K562 (cell line): ENCODE data around the gene RUNDC1. TPM values are rescaled to one million over a fixed set of nuclear protein-coding genes. Genes with fewer than 3 reads are reported as not detected.

Experiments
- BRCA1 ChIP-seq, 2 experiments: fragments of 450-650 bp in 1 of 2; sonication (generic) in 1 of 2; formaldehyde crosslinking in 1 of 2; IDR thresholded peaks; 2 replicates each; pipeline versions ENCODE4 v1.5.0 to v1.6.1; 2017 to 2020; ENCODE audit warnings: mild to moderate bottlenecking in 1 of 2, missing genetic modification reagents in 1 of 2
- CBX8 ChIP-seq: fragments of 200-600 bp; sonication (generic); IDR thresholded peaks from 2 replicates; pipeline ENCODE4 v1.6.1; 2012; ENCODE audit warnings: borderline replicate concordance, mixed run types, low read depth, mild to moderate bottlenecking, moderate library complexity, mixed read lengths, low read length, control low read depth, inconsistent platforms; ENCODE audit not compliant: poor library complexity, severe bottlenecking; ENCODE audit errors: extremely low read depth
- CHD1 ChIP-seq: fragments of 200-600 bp; sonication (generic); IDR thresholded peaks from one replicate; pipeline ENCODE4 v1.6.1; 2012; ENCODE audit warnings: mild to moderate bottlenecking, moderate library complexity, low read length, inconsistent platforms
- MAFK ChIP-seq: IDR thresholded peaks from 2 replicates; pipeline ENCODE4 v1.6.1; 2011; ENCODE audit warnings: low read length, improper control_type of control experiment
- MEF2D ChIP-seq: conservative IDR thresholded peaks from 2 replicates; pipeline ENCODE4 v1.6.1; 2016; ENCODE audit warnings: low read depth, missing genetic modification characterization, missing compliant biosample characterization
- NFATC3 ChIP-seq: fragments of 450-650 bp; IDR thresholded peaks from 2 replicates; pipeline ENCODE4 v1.6.1; 2017; ENCODE audit warnings: mild to moderate bottlenecking
- NFE2L1 ChIP-seq: fragments of 450-650 bp; IDR thresholded peaks from 2 replicates; pipeline ENCODE4 v1.6.1; 2016; ENCODE audit warnings: missing genetic modification characterization, low read depth, mild to moderate bottlenecking, missing compliant biosample characterization, moderate library complexity, borderline replicate concordance
- SMARCC2 ChIP-seq: fragments of 450-650 bp; IDR thresholded peaks from 2 replicates; pipeline ENCODE4 v1.6.1; 2017; ENCODE audit warnings: antibody characterized with exemption, moderate library complexity, mild to moderate bottlenecking, low read depth
- SREBF2 ChIP-seq: sonication (generic); formaldehyde crosslinking; IDR thresholded peaks from 2 replicates; pipeline ENCODE4 v1.4.0; 2020; ENCODE audit warnings: mild to moderate bottlenecking, missing genetic modification reagents
- SRSF7 ChIP-seq: fragments of 200-400 bp; formaldehyde crosslinking; optimal IDR thresholded peaks from 2 replicates; pipeline ENCODE3; 2017; ENCODE audit warnings: mild to moderate bottlenecking, low read depth, low read length
- TARDBP ChIP-seq: fragments of 450-650 bp; IDR thresholded peaks from 2 replicates; pipeline ENCODE4 v1.6.1; 2016
- YBX1 ChIP-seq: fragments of 450-650 bp; IDR thresholded peaks from 2 replicates; pipeline ENCODE4 v1.7.1; 2016; ENCODE audit warnings: mild to moderate bottlenecking
- ZFP30 ChIP-seq: fragments of 250-450 bp; sonication (Bioruptor Pico); IDR thresholded peaks from 2 replicates; pipeline ENCODE4 v1.8.0; 2022; ENCODE audit warnings: moderate library complexity, mild to moderate bottlenecking, inconsistent platforms, borderline replicate concordance
- ZNF644 ChIP-seq: fragments of 200-800 bp; sonication (Bioruptor generic); IDR thresholded peaks from 2 replicates; pipeline ENCODE4 v1.6.1; 2016; ENCODE audit warnings: low read depth, missing genetic modification characterization, missing compliant biosample characterization
- ZNF780A ChIP-seq: fragments of 250-450 bp; sonication (Bioruptor Pico); IDR thresholded peaks from 2 replicates; pipeline ENCODE4 v1.5.0; 2021; ENCODE audit warnings: mild to moderate bottlenecking
- polyA plus RNA-seq, 8 experiments: library from polyadenylated mRNA; depleted of rRNA in 4 of 8; stranded (reverse) in 5 of 8; unstranded in 3 of 8; fragments of >200 nt; fragmentation: Nextera tagmentation in 2 of 8; fragmentation: Illumina TruSeq in 1 of 8; extraction: Ambion mirVana in 2 of 8; extraction: Trizol in 1 of 8; gene quantifications; 2 replicates each; pipeline versions ENCODE4 v1.2.1 to v1.2.3, GENCODE V29; 2011 to 2014; ENCODE audit warnings: inconsistent platforms in 1 of 8, missing spikeins in 1 of 8
- total RNA-seq, 7 experiments: library from RNA; depleted of rRNA in 6 of 7; stranded (reverse); fragments of >200 nt in 6 of 7; fragmentation: Illumina TruSeq in 2 of 7; extraction: Trizol in 2 of 7; gene quantifications; 2 replicates each; pipeline versions ENCODE4 v1.2.1 to v1.2.3, GENCODE V29; 2011 to 2021; ENCODE audit warnings: low replicate concordance in 1 of 7
- TF ChIP-seq, protein P1 (sequence below), 2 experiments: fragments of 450-650 bp in 1 of 2; IDR thresholded peaks; 2 replicates each; pipeline ENCODE4 v1.6.1; 2011 to 2017; ENCODE audit warnings: low read depth in 2 of 2, antibody characterized with exemption in 1 of 2, borderline replicate concordance in 1 of 2, low read length in 1 of 2, mild to moderate bottlenecking in 1 of 2, mixed read lengths in 1 of 2; ENCODE audit not compliant: control insufficient read depth in 1 of 2
- TF ChIP-seq, protein P2 (sequence below): fragments of 200-800 bp; sonication (Bioruptor generic); IDR thresholded peaks from 2 replicates; pipeline ENCODE4 v1.6.1; 2017; ENCODE audit warnings: missing genetic modification characterization, missing compliant biosample characterization
- TF ChIP-seq, protein P3 (sequence below): sonication (generic); formaldehyde crosslinking; IDR thresholded peaks from 2 replicates; pipeline ENCODE4 v1.8.1; 2023; ENCODE audit warnings: mild to moderate bottlenecking, missing genetic modification reagents
- TF ChIP-seq, protein P4 (sequence below): fragments of 200-800 bp; sonication (Bioruptor generic); IDR thresholded peaks from 2 replicates; pipeline ENCODE4 v1.6.1; 2017; ENCODE audit warnings: missing genetic modification characterization, missing compliant biosample characterization

The RUNDC1 gene
- total and polyA plus RNA-seq, 9 of the 15 experiments (the other 6 are each of a cell fraction or from before 2014, with no cell fraction given) = 3.4 to 12.6 (median 9.4) TPM

DNA sequence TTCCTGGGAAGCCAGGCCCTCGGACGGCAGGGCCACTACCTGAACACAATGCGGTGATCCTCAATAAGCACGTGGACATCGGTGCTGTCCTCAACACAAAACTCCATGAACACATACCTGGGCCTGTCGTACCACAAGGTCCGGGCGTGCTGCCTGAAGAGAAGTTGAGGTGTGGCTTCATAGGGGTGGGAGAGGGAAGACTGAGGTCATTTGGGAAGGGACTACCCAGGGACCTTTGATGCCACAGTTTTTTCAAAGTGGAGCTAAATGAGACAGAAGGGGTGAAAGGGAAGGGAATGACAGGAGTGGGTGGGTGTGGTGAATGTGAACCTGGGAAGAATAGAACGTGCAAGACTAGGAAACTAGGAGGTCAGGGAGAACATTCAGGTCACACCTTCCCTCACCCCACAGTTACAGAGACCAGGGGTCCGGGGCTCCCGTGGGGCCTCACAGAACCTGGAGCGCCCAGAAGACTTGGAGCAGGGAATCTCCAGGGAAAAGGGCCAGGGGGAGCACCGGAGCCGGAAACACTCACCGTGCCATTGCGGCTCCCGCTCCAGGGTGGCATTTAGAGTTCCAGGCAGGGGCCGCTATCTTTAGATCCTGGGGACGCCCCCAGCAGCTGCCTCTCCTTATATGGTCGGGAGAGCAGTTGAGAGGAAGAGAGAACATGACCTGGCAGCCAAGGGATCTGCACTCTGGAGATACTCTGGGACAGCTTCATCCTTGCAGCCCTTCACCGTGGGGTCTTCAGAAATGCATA is 673 bp upstream of the RUNDC1 start, which contains the start of gene PTGES3L (continued):
- TF ChIP-seq, protein P1, sequence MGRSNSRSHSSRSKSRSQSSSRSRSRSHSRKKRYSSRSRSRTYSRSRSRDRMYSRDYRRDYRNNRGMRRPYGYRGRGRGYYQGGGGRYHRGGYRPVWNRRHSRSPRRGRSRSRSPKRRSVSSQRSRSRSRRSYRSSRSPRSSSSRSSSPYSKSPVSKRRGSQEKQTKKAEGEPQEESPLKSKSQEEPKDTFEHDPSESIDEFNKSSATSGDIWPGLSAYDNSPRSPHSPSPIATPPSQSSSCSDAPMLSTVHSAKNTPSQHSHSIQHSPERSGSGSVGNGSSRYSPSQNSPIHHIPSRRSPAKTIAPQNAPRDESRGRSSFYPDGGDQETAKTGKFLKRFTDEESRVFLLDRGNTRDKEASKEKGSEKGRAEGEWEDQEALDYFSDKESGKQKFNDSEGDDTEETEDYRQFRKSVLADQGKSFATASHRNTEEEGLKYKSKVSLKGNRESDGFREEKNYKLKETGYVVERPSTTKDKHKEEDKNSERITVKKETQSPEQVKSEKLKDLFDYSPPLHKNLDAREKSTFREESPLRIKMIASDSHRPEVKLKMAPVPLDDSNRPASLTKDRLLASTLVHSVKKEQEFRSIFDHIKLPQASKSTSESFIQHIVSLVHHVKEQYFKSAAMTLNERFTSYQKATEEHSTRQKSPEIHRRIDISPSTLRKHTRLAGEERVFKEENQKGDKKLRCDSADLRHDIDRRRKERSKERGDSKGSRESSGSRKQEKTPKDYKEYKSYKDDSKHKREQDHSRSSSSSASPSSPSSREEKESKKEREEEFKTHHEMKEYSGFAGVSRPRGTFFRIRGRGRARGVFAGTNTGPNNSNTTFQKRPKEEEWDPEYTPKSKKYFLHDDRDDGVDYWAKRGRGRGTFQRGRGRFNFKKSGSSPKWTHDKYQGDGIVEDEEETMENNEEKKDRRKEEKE (IDR thresholded peaks at IDR 0.05; ENCODE audit: borderline replicate concordance in 1 of 2, control insufficient read depth in 1 of 2, low read depth in 2 of 2, low read length in 1 of 2) = no peak
- TF ChIP-seq MAFK (no peak), NFE2L1 (tag) (no peak), BRCA1 (IDR thresholded peaks at IDR 0.05) (no peak), BRCA1 (CRISPR knock-in tag; IDR thresholded peaks at IDR 0.05) (no peak), SMARCC2 (no peak), ZNF644 (tag) (no peak; the same call in 1 of the 2 replicates), SRSF7 (no peak), TARDBP (no peak), ZFP30 (no peak), NFATC3 (no peak), YBX1 (no peak), SREBF2 (no peak), CHD1 (peak; percentile 16), MEF2D (tag) (no peak), ZNF780A (CRISPR knock-in tag) (no peak), CBX8 (no peak)
- TF ChIP-seq, protein P2, sequence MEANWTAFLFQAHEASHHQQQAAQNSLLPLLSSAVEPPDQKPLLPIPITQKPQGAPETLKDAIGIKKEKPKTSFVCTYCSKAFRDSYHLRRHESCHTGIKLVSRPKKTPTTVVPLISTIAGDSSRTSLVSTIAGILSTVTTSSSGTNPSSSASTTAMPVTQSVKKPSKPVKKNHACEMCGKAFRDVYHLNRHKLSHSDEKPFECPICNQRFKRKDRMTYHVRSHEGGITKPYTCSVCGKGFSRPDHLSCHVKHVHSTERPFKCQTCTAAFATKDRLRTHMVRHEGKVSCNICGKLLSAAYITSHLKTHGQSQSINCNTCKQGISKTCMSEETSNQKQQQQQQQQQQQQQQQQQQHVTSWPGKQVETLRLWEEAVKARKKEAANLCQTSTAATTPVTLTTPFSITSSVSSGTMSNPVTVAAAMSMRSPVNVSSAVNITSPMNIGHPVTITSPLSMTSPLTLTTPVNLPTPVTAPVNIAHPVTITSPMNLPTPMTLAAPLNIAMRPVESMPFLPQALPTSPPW (CRISPR knock-in tag) = peak; percentile 48
- TF ChIP-seq, protein P3, sequence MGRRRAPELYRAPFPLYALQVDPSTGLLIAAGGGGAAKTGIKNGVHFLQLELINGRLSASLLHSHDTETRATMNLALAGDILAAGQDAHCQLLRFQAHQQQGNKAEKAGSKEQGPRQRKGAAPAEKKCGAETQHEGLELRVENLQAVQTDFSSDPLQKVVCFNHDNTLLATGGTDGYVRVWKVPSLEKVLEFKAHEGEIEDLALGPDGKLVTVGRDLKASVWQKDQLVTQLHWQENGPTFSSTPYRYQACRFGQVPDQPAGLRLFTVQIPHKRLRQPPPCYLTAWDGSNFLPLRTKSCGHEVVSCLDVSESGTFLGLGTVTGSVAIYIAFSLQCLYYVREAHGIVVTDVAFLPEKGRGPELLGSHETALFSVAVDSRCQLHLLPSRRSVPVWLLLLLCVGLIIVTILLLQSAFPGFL (CRISPR knock-in tag) = no peak
- TF ChIP-seq, protein P4, sequence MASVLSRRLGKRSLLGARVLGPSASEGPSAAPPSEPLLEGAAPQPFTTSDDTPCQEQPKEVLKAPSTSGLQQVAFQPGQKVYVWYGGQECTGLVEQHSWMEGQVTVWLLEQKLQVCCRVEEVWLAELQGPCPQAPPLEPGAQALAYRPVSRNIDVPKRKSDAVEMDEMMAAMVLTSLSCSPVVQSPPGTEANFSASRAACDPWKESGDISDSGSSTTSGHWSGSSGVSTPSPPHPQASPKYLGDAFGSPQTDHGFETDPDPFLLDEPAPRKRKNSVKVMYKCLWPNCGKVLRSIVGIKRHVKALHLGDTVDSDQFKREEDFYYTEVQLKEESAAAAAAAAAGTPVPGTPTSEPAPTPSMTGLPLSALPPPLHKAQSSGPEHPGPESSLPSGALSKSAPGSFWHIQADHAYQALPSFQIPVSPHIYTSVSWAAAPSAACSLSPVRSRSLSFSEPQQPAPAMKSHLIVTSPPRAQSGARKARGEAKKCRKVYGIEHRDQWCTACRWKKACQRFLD (CRISPR knock-in tag) = peak; percentile 82
